KMS-11 (cell line): ENCODE data around the gene FBXL4.

ENCODE experiments used
- H2AFZ ChIP-seq: fragments of 200-600 bp; sonication (generic); 2 replicates; pipeline ENCODE4 v1.6.1; 2016; ENCODE audit warnings: antibody characterized with exemption, mixed run types, low read depth
- H3K27ac ChIP-seq: fragments of 200-600 bp; sonication (generic); 2 replicates; pipeline ENCODE4 v1.6.1; 2016; ENCODE audit warnings: mild to moderate bottlenecking, mixed run types
- H3K27me3 ChIP-seq: fragments of 200-600 bp; sonication (generic); 2 replicates; pipeline ENCODE4 v1.6.1; 2017; ENCODE audit warnings: mild to moderate bottlenecking, low read depth, mixed run types, moderate library complexity; ENCODE audit not compliant: insufficient read depth
- H3K36me3 ChIP-seq: fragments of 200-600 bp; sonication (generic); 2 replicates; pipeline ENCODE4 v1.6.1; 2017; ENCODE audit warnings: mild to moderate bottlenecking, mixed run types; ENCODE audit not compliant: insufficient read depth
- H3K4me1 ChIP-seq: fragments of 200-600 bp; sonication (generic); 2 replicates; pipeline ENCODE4 v1.6.1; 2016; ENCODE audit warnings: mild to moderate bottlenecking, low read depth, mixed run types; ENCODE audit not compliant: poor library complexity, severe bottlenecking
- H3K4me2 ChIP-seq: fragments of 200-600 bp; sonication (generic); 2 replicates; pipeline ENCODE4 v1.7.0; 2016; ENCODE audit warnings: mild to moderate bottlenecking, mixed run types
- H3K4me3 ChIP-seq: fragments of 200-600 bp; sonication (generic); IDR thresholded peaks from 2 replicates; pipeline ENCODE4 v1.6.1; 2017; ENCODE audit warnings: low read depth, low read length, mixed read lengths; ENCODE audit not compliant: insufficient read depth
- H3K79me2 ChIP-seq: fragments of 200-600 bp; sonication (generic); 2 replicates; pipeline ENCODE4 v1.6.1; 2016; ENCODE audit warnings: low read depth, mixed run types; ENCODE audit not compliant: insufficient read depth
- H3K9ac ChIP-seq: fragments of 200-600 bp; sonication (generic); 2 replicates; pipeline ENCODE4 v1.6.1; 2016; ENCODE audit warnings: mild to moderate bottlenecking, mixed run types
- H4K20me1 ChIP-seq: fragments of 200-600 bp; sonication (generic); 2 replicates; pipeline ENCODE4 v1.6.1; 2016; ENCODE audit warnings: mild to moderate bottlenecking, mixed run types; ENCODE audit not compliant: insufficient read depth
- CTCF ChIP-seq: fragments of 200-600 bp; sonication (generic); conservative IDR thresholded peaks from 2 replicates; pipeline ENCODE4 v1.6.1; 2017; ENCODE audit warnings: low read depth, mild to moderate bottlenecking, antibody characterized with exemption, low read length, moderate library complexity, mixed read lengths

The FBXL4 gene

GRCh38 chr6:98985391-98985790 lies 37.6 kb upstream of the FBXL4 start:
- Histone ChIP-seq H3K4me3 (no peak overlapping the region), H3K4me1 (no peaks in the 10 kb centered on the region), H3K79me2 (no peaks in the 10 kb centered on the region), H2AFZ (no peak overlapping the region), H3K27me3 (no peaks in the 10 kb centered on the region), H3K4me2 (no peak overlapping the region), H3K36me3 (no peaks in the 10 kb centered on the region), H4K20me1 (no peaks in the 10 kb centered on the region), H3K9ac (no peak overlapping the region), H3K27ac (no peak overlapping the region)
- no peak for TF ChIP-seq CTCF

- Histone ChIP-seq H3K4me2 (no peak overlapping the region), H3K9ac (no peak overlapping the region), H3K4me3 (no peak overlapping the region), H3K79me2 (no peaks in the 10 kb centered on the region), H3K27ac (no peak overlapping the region), H2AFZ (no peak overlapping the region), H3K4me1 (no peaks in the 10 kb centered on the region), H4K20me1 (no peaks in the 10 kb centered on the region), H3K36me3 (no peaks in the 10 kb centered on the region), H3K27me3 (no peaks in the 10 kb centered on the region)
- no peak for TF ChIP-seq CTCF
Observed at GRCh38 chr6:98984121-98984520, 36.4 kb upstream of the FBXL4 start.

- H2AFZ ChIP-seq, result no peak overlapping the region
- no peak overlapping the region for H3K4me2 ChIP-seq
- no peaks in the 10 kb centered on the region for H4K20me1 ChIP-seq
- H3K36me3 ChIP-seq, result no peaks in the 10 kb centered on the region
- H3K27ac ChIP-seq, result no peak overlapping the region
- peaks cover 4% of the 10 kb centered on the region for H3K4me1 ChIP-seq
- no peak for TF ChIP-seq CTCF
- no peaks in the 10 kb centered on the region for H3K27me3 ChIP-seq
- H3K4me3 ChIP-seq, result no peak overlapping the region
- no peaks in the 10 kb centered on the region for H3K79me2 ChIP-seq
- no peak overlapping the region for H3K9ac ChIP-seq
Observed at GRCh38 chr6:98981473-98981872, 33.7 kb upstream of the FBXL4 start.

- Histone ChIP-seq H3K4me1 (peaks cover 4% of the 10 kb centered on the region), H4K20me1 (no peaks in the 10 kb centered on the region), H3K4me2 (no peak overlapping the region), H3K27me3 (no peaks in the 10 kb centered on the region), H3K79me2 (no peaks in the 10 kb centered on the region), H2AFZ (no peak overlapping the region), H3K36me3 (no peaks in the 10 kb centered on the region), H3K4me3 (no peak overlapping the region), H3K27ac (no peak overlapping the region), H3K9ac (no peak overlapping the region)
- no peak for TF ChIP-seq CTCF
Observed at GRCh38 chr6:98980819-98981218, 33.1 kb upstream of the FBXL4 start.
